Panc1 (cell line): ENCODE measurements around the gene LRP1B. TPM values are rescaled to one million over a fixed set of nuclear protein-coding genes. Genes with fewer than 3 reads are reported as not detected.

Experiments
- ATAC-seq: fragments of 200-7000 bp; cut with Tn5 transposase; 2 replicates; pipeline ENCODE4 v1.9.1; 2020; ENCODE audit warnings: mild to moderate bottlenecking, moderate library complexity
- BruUV-seq: library from RNA; stranded (reverse); fragments of 400-500 nt; replicated peaks from 2 replicates; lab custom pipeline; 2021; lab: Mats Ljungman, UMichigan
- CTCF ChIA-PET: fragments of 300-600 bp; sonication (Branson Sonifier 250); formaldehyde crosslinking; loops from one replicate; lab custom pipeline; 2022; ENCODE audit warnings: antibody characterized with exemption; lab: Charles Lee
- POLR2A ChIA-PET: fragments of 300-600 bp; sonication (Branson Sonifier 250); formaldehyde crosslinking; loops from one replicate; lab custom pipeline; 2022; ENCODE audit warnings: antibody characterized with exemption; lab: Charles Lee
- DNase-seq: peaks from one replicate; pipeline ENCODE4 v3.0.0-alpha.2; 2010; ENCODE audit warnings: low read depth, low spot score
- H3K27ac ChIP-seq: 2 replicates; pipeline ENCODE4 v1.5.1; 2011; ENCODE audit warnings: mild to moderate bottlenecking, low read length, inconsistent platforms
- H3K27me3 ChIP-seq: fragments of 200-500 bp; sonication (Bioruptor generic); 2 replicates; pipeline ENCODE4 v1.6.0; 2014; ENCODE audit warnings: low read length, inconsistent platforms; ENCODE audit not compliant: control insufficient read depth, insufficient read depth
- H3K36me3 ChIP-seq: fragments of 200-500 bp; sonication (Bioruptor generic); 2 replicates; pipeline ENCODE4 v1.5.1; 2014; ENCODE audit warnings: inconsistent platforms, mild to moderate bottlenecking, low read length, moderate library complexity; ENCODE audit not compliant: control insufficient read depth, insufficient read depth
- H3K4me1 ChIP-seq: 2 replicates; pipeline ENCODE4 v1.5.1; 2011; ENCODE audit warnings: inconsistent platforms, mild to moderate bottlenecking, low read length, moderate library complexity; ENCODE audit not compliant: control insufficient read depth, insufficient read depth
- H3K4me3 ChIP-seq, 2 experiments: 2 replicates each; pipeline ENCODE4 v1.5.1; 2011 to 2012; ENCODE audit warnings: low read depth in 2 of 2, low read length in 2 of 2, mild to moderate bottlenecking in 2 of 2, inconsistent platforms in 1 of 2, moderate library complexity in 1 of 2
- H3K9me3 ChIP-seq: fragments of 200-500 bp; sonication (Bioruptor generic); 2 replicates; pipeline ENCODE4 v1.5.1; 2014; ENCODE audit warnings: low read depth, mild to moderate bottlenecking, inconsistent platforms, low read length, moderate library complexity; ENCODE audit not compliant: control insufficient read depth, insufficient read depth
- CTCF ChIP-seq: fragments of 450-650 bp; IDR thresholded peaks from 2 replicates; pipeline ENCODE4 v1.5.1; 2017; ENCODE audit warnings: mild to moderate bottlenecking
- POLR2AphosphoS5 ChIP-seq: IDR thresholded peaks from 2 replicates; pipeline ENCODE4 v1.6.1; 2012; ENCODE audit warnings: mild to moderate bottlenecking, low read depth, low read length, moderate library complexity
- REST ChIP-seq, 2 experiments: IDR thresholded peaks; 2 replicates each; pipeline ENCODE4 v1.6.1; 2011 to 2012; ENCODE audit warnings: low read depth in 2 of 2, control low read depth in 1 of 2, low read length in 1 of 2, mild to moderate bottlenecking in 1 of 2, moderate library complexity in 1 of 2; ENCODE audit not compliant: insufficient read depth in 1 of 2
- SIN3A ChIP-seq: IDR thresholded peaks from 2 replicates; pipeline ENCODE4 v1.6.1; 2012; ENCODE audit warnings: low read depth, mild to moderate bottlenecking, low read length, moderate library complexity, borderline replicate concordance; ENCODE audit not compliant: insufficient read depth
- TCF7L2 ChIP-seq: IDR thresholded peaks from 2 replicates; pipeline ENCODE4 v1.6.1; 2011; ENCODE audit warnings: mild to moderate bottlenecking, low read depth, low read length, inconsistent platforms
- in situ Hi-C: cut with HindIII; loops from 2 replicates; pipeline ENCODE4 v1.10.0; 2016; ENCODE audit warnings: low sequenced_read_pairs, low pct_unique_long_range_greater_than_20kb
- intact Hi-C: fragments of 100-400 bp; cut with micrococcal nuclease; formaldehyde crosslinking; loops from one replicate; pipeline ENCODE4 v1.10.0; 2022; ENCODE audit not compliant: unreplicated experiment
- total RNA-seq: library from RNA; stranded (reverse); gene quantifications from one replicate; pipeline ENCODE4 v1.2.1, GENCODE V29; 2021; ENCODE audit not compliant: unreplicated experiment

The LRP1B gene
- total RNA-seq, 1 experiment from 2014 or later: 0.54 TPM

- Histone ChIP-seq H3K4me1 (no peaks in the 10 kb centered on the region), H3K27me3 (no peaks in the 10 kb centered on the region), H3K9me3 (no peaks in the 10 kb centered on the region), H3K4me3 (no peak overlapping the region), H3K36me3 (no peaks in the 10 kb centered on the region), H3K27ac (no peak overlapping the region)
- BruUV-seq: no TSS peak
- ATAC-seq (no peak), DNase-seq (no peak)
- intact Hi-C loops: no loop called here
- ChIA-PET POLR2A (no interaction called here), CTCF (no interaction called here)
- TF ChIP-seq SIN3A: no peak
- no peak for TF ChIP-seq POLR2AphosphoS5
- no peak for TF ChIP-seq CTCF
- in situ Hi-C loops: no loop called here
Observed at GRCh38 chr2:141703501-141703900, 427.3 kb downstream of the LRP1B start.

GRCh38 chr2:141701618-141702017 lies 429.2 kb downstream of the LRP1B start:
- in situ Hi-C loops: no loop called here

More at GRCh38 chr2:141701618-141702017, 429.2 kb downstream of the LRP1B start:
- ChIA-PET POLR2A (no interaction called here), CTCF (no interaction called here)
- DNase-seq (no peak), ATAC-seq (no peak)
- no TSS peak for BruUV-seq
- no peak overlapping the region for H3K4me3 ChIP-seq
- TF ChIP-seq CTCF (no peak), REST (IDR thresholded peaks at IDR 0.05; ENCODE audit: insufficient read depth in 1 of 2, low read depth in 2 of 2, low read length in 1 of 2) (no peak), POLR2AphosphoS5 (no peak), TCF7L2 (no peak), SIN3A (no peak)
- no peaks in the 10 kb centered on the region for H3K27me3 ChIP-seq
- H3K9me3 ChIP-seq: no peaks in the 10 kb centered on the region
- intact Hi-C loops: no loop called here
- H3K36me3 ChIP-seq: no peaks in the 10 kb centered on the region
- no peaks in the 10 kb centered on the region for H3K4me1 ChIP-seq
- no peak overlapping the region for H3K27ac ChIP-seq
